ENCODE results near the gene DPYSL5.

DPYSL5 gene

DNA sequence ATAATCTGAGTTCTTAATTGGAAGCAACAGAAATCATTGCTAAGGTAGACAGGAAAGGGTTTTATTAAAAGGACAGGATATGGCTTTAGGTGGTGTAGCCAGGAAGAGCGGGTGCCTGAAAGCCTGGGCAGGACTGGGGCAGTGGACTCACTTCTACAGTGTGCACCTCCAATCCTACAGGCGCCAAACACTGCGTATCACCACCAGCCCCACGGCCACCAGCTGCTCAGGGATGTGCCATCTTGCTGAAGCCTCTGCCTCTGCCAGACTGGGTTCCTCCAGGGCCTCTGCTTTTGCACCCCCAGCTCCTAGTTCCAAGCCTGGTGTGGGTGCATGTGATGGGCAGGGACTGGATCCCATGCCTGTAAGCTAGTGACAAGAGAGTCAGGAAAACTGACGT lies 29.7 kb upstream of the DPYSL5 start:
- no peak for DNase-seq
- H3K4me3 ChIP-seq (ENCODE audit: low read depth, low read length), result no peak overlapping the region
- H3K9ac ChIP-seq (ENCODE audit: low read length), result no peak overlapping the region
- no peak overlapping the region for H4K12ac ChIP-seq (ENCODE audit: low read depth, low read length)
- no peak overlapping the region for H2AK5ac ChIP-seq (ENCODE audit: low read length)
- no peak overlapping the region for H3K18ac ChIP-seq (ENCODE audit: low read length)
- H3K23ac ChIP-seq (ENCODE audit: low read length), result no peak overlapping the region
- no peaks in the 10 kb centered on the region for H3K27me3 ChIP-seq (ENCODE audit: insufficient read depth, low read length)
- H4K91ac ChIP-seq (ENCODE audit: low read depth, low read length), result no peak overlapping the region
- no peak overlapping the region for H3K4ac ChIP-seq (ENCODE audit: low read depth, low read length)
- H3K27ac ChIP-seq (ENCODE audit: low read depth, low read length), result no peak overlapping the region
- peaks cover 3% of the 10 kb centered on the region for H3K9me3 ChIP-seq (ENCODE audit: insufficient read depth, low read depth, low read length)
- no peaks in the 10 kb centered on the region for H3K79me1 ChIP-seq (ENCODE audit: low read length)
- H2AFZ ChIP-seq (ENCODE audit: insufficient read depth, low read length, poor library complexity), result no peak overlapping the region
- H3K4me2 ChIP-seq (ENCODE audit: low read length), result no peak overlapping the region
- H2BK5ac ChIP-seq (ENCODE audit: low read depth, low read length, poor library complexity), result no peak overlapping the region
- no peak overlapping the region for H2BK120ac ChIP-seq (ENCODE audit: insufficient read depth, low read length, poor library complexity)
- no peaks in the 10 kb centered on the region for H3K79me2 ChIP-seq (ENCODE audit: control insufficient read depth, insufficient read depth, low read length, poor library complexity)
- H3K14ac ChIP-seq (ENCODE audit: low read length), result no peak overlapping the region
- no peak overlapping the region for H4K8ac ChIP-seq (ENCODE audit: low read depth, low read length)
- H3K36me3 ChIP-seq (ENCODE audit: control insufficient read depth in 1 of 2, insufficient read depth in 2 of 2, low read length in 2 of 2), result no peaks in the 10 kb centered on the region
- H3K4me1 ChIP-seq (ENCODE audit: control insufficient read depth in 1 of 2, insufficient read depth in 2 of 2, low read length in 2 of 2), result no peaks in the 10 kb centered on the region
- no CpG with 5 or more reads among the region's 5 CpGs for WGBS (ENCODE audit: extremely low coverage, insufficient coverage, insufficient read length)
- H2BK12ac ChIP-seq (ENCODE audit: low read length), result no peak overlapping the region

DNA sequence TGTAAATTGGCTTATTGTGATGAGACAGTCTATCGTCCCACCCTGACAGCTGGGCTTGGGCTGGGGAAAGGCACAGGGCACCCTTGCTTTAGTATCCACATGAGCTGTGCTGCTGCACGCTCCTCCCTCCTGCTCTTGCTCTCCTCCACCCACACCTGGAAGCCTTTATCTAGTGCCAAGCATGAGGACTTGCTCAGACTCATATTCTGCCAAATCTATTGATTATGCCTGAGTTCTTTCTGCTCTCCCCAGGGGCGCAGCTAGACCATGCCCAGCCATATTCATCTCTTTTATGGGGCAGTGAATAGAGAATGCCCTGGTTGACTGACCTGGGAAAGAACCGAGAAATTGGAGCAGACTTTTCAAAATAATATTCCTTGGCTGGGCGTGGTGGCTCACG lies 29.0 kb upstream of the DPYSL5 start:
- no CpG with 5 or more reads among the region's 6 CpGs for WGBS (ENCODE audit: extremely low coverage, insufficient coverage, insufficient read length)
- Histone ChIP-seq H4K12ac (ENCODE audit: low read depth, low read length) (no peak overlapping the region), H2BK12ac (ENCODE audit: low read length) (no peak overlapping the region), H4K8ac (ENCODE audit: low read depth, low read length) (no peak overlapping the region), H3K4me2 (ENCODE audit: low read length) (no peak overlapping the region), H3K27ac (ENCODE audit: low read depth, low read length) (no peak overlapping the region), H2AFZ (ENCODE audit: insufficient read depth, low read length, poor library complexity) (no peak overlapping the region), H2BK5ac (ENCODE audit: low read depth, low read length, poor library complexity) (no peak overlapping the region), H2BK120ac (ENCODE audit: insufficient read depth, low read length, poor library complexity) (no peak overlapping the region), H3K9ac (ENCODE audit: low read length) (no peak overlapping the region), H2AK5ac (ENCODE audit: low read length) (no peak overlapping the region), H3K27me3 (ENCODE audit: insufficient read depth, low read length) (no peaks in the 10 kb centered on the region), H3K18ac (ENCODE audit: low read length) (no peak overlapping the region), H3K4me3 (ENCODE audit: low read depth, low read length) (no peak overlapping the region), H3K79me1 (ENCODE audit: low read length) (no peaks in the 10 kb centered on the region), H3K4ac (ENCODE audit: low read depth, low read length) (no peak overlapping the region), H3K4me1 (ENCODE audit: control insufficient read depth in 1 of 2, insufficient read depth in 2 of 2, low read length in 2 of 2) (no peaks in the 10 kb centered on the region), H3K36me3 (ENCODE audit: control insufficient read depth in 1 of 2, insufficient read depth in 2 of 2, low read length in 2 of 2) (no peaks in the 10 kb centered on the region), H3K23ac (ENCODE audit: low read length) (no peak overlapping the region), H4K91ac (ENCODE audit: low read depth, low read length) (no peak overlapping the region), H3K14ac (ENCODE audit: low read length) (no peak overlapping the region), H3K79me2 (ENCODE audit: control insufficient read depth, insufficient read depth, low read length, poor library complexity) (no peaks in the 10 kb centered on the region), H3K9me3 (ENCODE audit: insufficient read depth, low read depth, low read length) (peaks cover 3% of the 10 kb centered on the region)
- no peak for DNase-seq

DNA sequence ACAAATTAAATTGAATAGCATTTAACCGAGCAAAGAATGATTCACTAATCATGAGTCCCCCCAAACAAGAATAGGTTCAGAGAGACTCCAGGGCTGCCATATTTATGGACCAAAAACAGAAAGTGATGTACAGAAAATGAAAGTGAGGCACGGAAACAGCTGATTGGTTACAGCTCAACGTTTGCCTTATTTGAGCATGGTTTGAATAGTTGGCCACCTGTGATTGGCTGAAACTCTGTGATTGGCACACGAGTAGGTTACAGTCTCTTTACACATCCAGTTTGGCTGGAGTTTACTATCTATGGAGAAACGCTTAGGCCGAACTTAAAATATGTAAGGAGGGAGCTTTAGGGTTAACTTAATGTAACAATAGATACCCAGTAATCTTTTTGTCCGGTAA lies 27.0 kb upstream of the DPYSL5 start:
- Histone ChIP-seq H3K23ac (ENCODE audit: low read length) (no peak overlapping the region), H2AK5ac (ENCODE audit: low read length) (no peak overlapping the region), H3K36me3 (ENCODE audit: control insufficient read depth in 1 of 2, insufficient read depth in 2 of 2, low read length in 2 of 2) (no peaks in the 10 kb centered on the region), H3K4me3 (ENCODE audit: low read depth, low read length) (no peak overlapping the region), H3K4ac (ENCODE audit: low read depth, low read length) (no peak overlapping the region), H3K9ac (ENCODE audit: low read length) (no peak overlapping the region), H3K27ac (ENCODE audit: low read depth, low read length) (no peak overlapping the region), H3K79me2 (ENCODE audit: control insufficient read depth, insufficient read depth, low read length, poor library complexity) (no peaks in the 10 kb centered on the region), H2BK120ac (ENCODE audit: insufficient read depth, low read length, poor library complexity) (no peak overlapping the region), H4K12ac (ENCODE audit: low read depth, low read length) (no peak overlapping the region), H3K14ac (ENCODE audit: low read length) (no peak overlapping the region), H3K18ac (ENCODE audit: low read length) (no peak overlapping the region), H3K9me3 (ENCODE audit: insufficient read depth, low read depth, low read length) (no peaks in the 10 kb centered on the region), H3K4me1 (ENCODE audit: control insufficient read depth in 1 of 2, insufficient read depth in 2 of 2, low read length in 2 of 2) (no peaks in the 10 kb centered on the region), H2BK12ac (ENCODE audit: low read length) (no peak overlapping the region), H2BK5ac (ENCODE audit: low read depth, low read length, poor library complexity) (no peak overlapping the region), H3K79me1 (ENCODE audit: low read length) (no peaks in the 10 kb centered on the region), H2AFZ (ENCODE audit: insufficient read depth, low read length, poor library complexity) (no peak overlapping the region), H3K4me2 (ENCODE audit: low read length) (no peak overlapping the region), H4K8ac (ENCODE audit: low read depth, low read length) (no peak overlapping the region), H4K91ac (ENCODE audit: low read depth, low read length) (no peak overlapping the region), H3K27me3 (ENCODE audit: insufficient read depth, low read length) (no peaks in the 10 kb centered on the region)
- DNase-seq, result no peak
- WGBS (ENCODE audit: extremely low coverage, insufficient coverage, insufficient read length), result no CpG with 5 or more reads among the region's 7 CpGs

- no peak overlapping the region for H3K14ac ChIP-seq (ENCODE audit: low read length)
- no peak overlapping the region for H4K8ac ChIP-seq (ENCODE audit: low read depth, low read length)
- no peaks in the 10 kb centered on the region for H3K79me2 ChIP-seq (ENCODE audit: control insufficient read depth, insufficient read depth, low read length, poor library complexity)
- no peak for DNase-seq
- H4K91ac ChIP-seq (ENCODE audit: low read depth, low read length), result no peak overlapping the region
- no peak overlapping the region for H3K9ac ChIP-seq (ENCODE audit: low read length)
- H3K9me3 ChIP-seq (ENCODE audit: insufficient read depth, low read depth, low read length), result no peaks in the 10 kb centered on the region
- H2AK5ac ChIP-seq (ENCODE audit: low read length), result no peak overlapping the region
- no peak overlapping the region for H2BK120ac ChIP-seq (ENCODE audit: insufficient read depth, low read length, poor library complexity)
- H4K12ac ChIP-seq (ENCODE audit: low read depth, low read length), result no peak overlapping the region
- no peaks in the 10 kb centered on the region for H3K36me3 ChIP-seq (ENCODE audit: control insufficient read depth in 1 of 2, insufficient read depth in 2 of 2, low read length in 2 of 2)
- H3K18ac ChIP-seq (ENCODE audit: low read length), result no peak overlapping the region
- H3K23ac ChIP-seq (ENCODE audit: low read length), result no peak overlapping the region
- no peak overlapping the region for H3K4ac ChIP-seq (ENCODE audit: low read depth, low read length)
- H3K4me1 ChIP-seq (ENCODE audit: control insufficient read depth in 1 of 2, insufficient read depth in 2 of 2, low read length in 2 of 2), result no peaks in the 10 kb centered on the region
- no peak overlapping the region for H2BK12ac ChIP-seq (ENCODE audit: low read length)
- H3K27ac ChIP-seq (ENCODE audit: low read depth, low read length), result no peak overlapping the region
- H2AFZ ChIP-seq (ENCODE audit: insufficient read depth, low read length, poor library complexity), result no peak overlapping the region
- H3K79me1 ChIP-seq (ENCODE audit: low read length), result no peaks in the 10 kb centered on the region
- H3K4me2 ChIP-seq (ENCODE audit: low read length), result no peak overlapping the region
- no CpG with 5 or more reads among the region's 6 CpGs for WGBS (ENCODE audit: extremely low coverage, insufficient coverage, insufficient read length)
- no peak overlapping the region for H3K4me3 ChIP-seq (ENCODE audit: low read depth, low read length)
- no peak overlapping the region for H2BK5ac ChIP-seq (ENCODE audit: low read depth, low read length, poor library complexity)
- H3K27me3 ChIP-seq (ENCODE audit: insufficient read depth, low read length), result no peaks in the 10 kb centered on the region
Measured at GRCh38 chr2:26822877-26823276, 25.1 kb upstream of the DPYSL5 start.

All from trophoblast cell (in vitro differentiated cells and primary cell).